Kidney tubule cell (primary cell): ENCODE results near the gene RAB3C.
"Not testable (repeated sequence)": the region's sequence is repeated elsewhere in the genome, so short reads cannot be mapped to it uniquely, and the experiment has no call there.

Experiments
- DNase-seq: peaks from one replicate; pipeline ENCODE4 v3.0.0-alpha.2; 2018; ENCODE audit warnings: low spot score

The RAB3C gene

GRCh38 chr5:58675341-58675740, 92.5 kb downstream of the RAB3C start:
- DNase-seq: no peak

GRCh38 chr5:58677650-58678049, 94.8 kb downstream of the RAB3C start:
- DNase-seq: no peak

GRCh38 chr5:58680503-58680902, 97.6 kb downstream of the RAB3C start:
- no peak for DNase-seq

- no peak for DNase-seq
These were observed 99.1 kb downstream of the RAB3C start for GRCh38 chr5:58681943-58682342.

- DNase-seq: no peak
These were observed 100.7 kb downstream of the RAB3C start for GRCh38 chr5:58683567-58683966.

- no peak for DNase-seq
These were observed 104.2 kb downstream of the RAB3C start for GRCh38 chr5:58687079-58687478.

- no peak for DNase-seq
These were observed 104.7 kb downstream of the RAB3C start for GRCh38 chr5:58687595-58687994.

- not testable (repeated sequence) for DNase-seq
These were observed 116.3 kb downstream of the RAB3C start for GRCh38 chr5:58699088-58699761.

- DNase-seq: no peak
These were observed 116.9 kb downstream of the RAB3C start for GRCh38 chr5:58699762-58700118.

- DNase-seq: no peak
These were observed 121.2 kb downstream of the RAB3C start for GRCh38 chr5:58703925-58704555.

GRCh38 chr5:58706736-58707135, 123.9 kb downstream of the RAB3C start:
- DNase-seq: no peak

GRCh38 chr5:58708456-58708855, 125.6 kb downstream of the RAB3C start:
- DNase-seq: no peak

- not testable (repeated sequence) for DNase-seq
These were observed 127.5 kb downstream of the RAB3C start for GRCh38 chr5:58710425-58710824.

GRCh38 chr5:58710871-58711270, 128.0 kb downstream of the RAB3C start:
- DNase-seq: no peak

- DNase-seq: no peak
These were observed 129.1 kb downstream of the RAB3C start for GRCh38 chr5:58711965-58712364.

GRCh38 chr5:58714046-58714445, 131.2 kb downstream of the RAB3C start:
- no peak for DNase-seq

- no peak for DNase-seq
These were observed 133.3 kb downstream of the RAB3C start for GRCh38 chr5:58715997-58716656.

GRCh38 chr5:58716713-58717112, 133.8 kb downstream of the RAB3C start:
- DNase-seq: no peak

- no peak for DNase-seq
These were observed 134.6 kb downstream of the RAB3C start for GRCh38 chr5:58717303-58718007.

- DNase-seq: no peak
These were observed 135.5 kb downstream of the RAB3C start for GRCh38 chr5:58718269-58718978.

- DNase-seq: no peak
These were observed 139.3 kb downstream of the RAB3C start for GRCh38 chr5:58722160-58722559.

- DNase-seq: no peak
These were observed 142.1 kb downstream of the RAB3C start for GRCh38 chr5:58724992-58725391.
